Fibroblast of mammary gland (primary cell): Measurements from ENCODE around the gene CYRIA.

Experiments
- DNase-seq: peaks from one replicate; pipeline ENCODE4 v3.0.0-alpha.2; 2010; ENCODE audit warnings: low read depth
- H3K4me3 ChIP-seq: 2 replicates; pipeline ENCODE4 v1.5.1; 2011; ENCODE audit warnings: low read depth, mild to moderate bottlenecking, low read length, moderate library complexity; ENCODE audit not compliant: control insufficient read depth
- CTCF ChIP-seq: conservative IDR thresholded peaks from 2 replicates; pipeline ENCODE4 v1.5.1; 2011; ENCODE audit warnings: low read depth, low read length, inconsistent platforms; ENCODE audit not compliant: control insufficient read depth, insufficient read depth

The CYRIA gene

DNA sequence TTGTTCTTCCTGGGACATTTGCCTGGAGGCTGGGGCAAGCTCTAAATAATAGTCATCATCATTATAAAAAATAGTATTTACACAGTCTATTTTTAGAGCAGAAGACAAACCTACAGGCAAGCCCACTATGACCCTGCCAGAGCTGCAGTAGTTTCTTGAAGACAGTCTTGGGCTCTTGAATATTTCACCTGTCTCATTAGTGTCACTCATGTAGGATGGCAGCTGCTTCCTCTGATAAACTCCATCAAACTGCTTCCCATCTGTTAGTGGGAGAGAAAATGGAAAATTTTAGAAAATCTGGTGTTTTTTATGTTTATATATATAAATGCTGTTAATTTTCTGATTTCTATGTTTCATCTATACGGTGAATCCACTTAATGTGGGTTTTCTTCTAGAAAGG is 8.5 kb upstream of the CYRIA start:
- no peak for TF ChIP-seq CTCF
- DNase-seq, result no peak
- H3K4me3 ChIP-seq, result no peak overlapping the region

GRCh38 chr2:16671760-16672159 is 6.1 kb upstream of the CYRIA start:
- H3K4me3 ChIP-seq, result no peak overlapping the region
- DNase-seq, result no peak
- TF ChIP-seq CTCF, result no peak

- H3K4me3 ChIP-seq, result no peak overlapping the region
- DNase-seq, result no peak
- TF ChIP-seq CTCF, result no peak
Measured at GRCh38 chr2:16669388-16669787, 3.8 kb upstream of the CYRIA start.

GRCh38 chr2:16666449-16666801 is 791 bp upstream of the CYRIA start:
- no peak for TF ChIP-seq CTCF
- peak; percentile 89 for DNase-seq
- H3K4me3 ChIP-seq, result no peak overlapping the region

GRCh38 chr2:16664809-16665747 is 556 bp downstream of the CYRIA start:
- peak overlapping the region; percentile 57 for H3K4me3 ChIP-seq
- TF ChIP-seq CTCF, result no peak
- DNase-seq, result no peak

DNA sequence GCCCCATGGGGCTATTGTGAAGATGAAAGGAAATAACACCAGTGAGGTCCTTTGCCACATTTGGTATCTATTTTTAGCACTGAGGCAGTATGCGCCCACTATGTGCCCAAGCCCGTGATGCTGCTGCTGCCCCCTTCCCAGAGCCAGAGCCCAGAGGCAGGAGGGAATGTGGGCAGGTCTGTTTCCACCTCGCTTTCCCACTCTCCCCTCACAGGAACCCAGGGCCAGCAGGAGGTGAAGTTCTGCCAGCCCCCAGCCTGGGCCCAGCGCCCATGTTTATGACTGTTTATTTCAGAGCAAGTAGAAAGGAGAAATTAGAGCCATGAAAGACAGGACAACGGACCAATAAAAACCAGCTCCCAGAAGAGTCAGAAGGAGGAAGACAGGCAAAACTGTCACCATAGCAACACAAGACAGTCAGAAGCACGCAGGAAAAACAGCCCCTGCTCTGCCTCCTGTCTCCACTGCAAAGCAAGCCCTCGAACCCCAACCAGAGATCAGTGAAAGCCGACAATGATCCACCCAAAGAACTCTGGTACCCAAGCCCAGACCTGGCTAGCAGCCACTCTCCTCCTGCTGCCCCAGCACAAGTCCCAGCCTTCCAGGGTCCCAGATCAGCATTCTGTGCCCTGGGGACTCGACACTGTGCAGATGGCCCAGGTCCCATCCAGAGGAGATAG is 1.4 kb downstream of the CYRIA start:
- TF ChIP-seq CTCF, result no peak
- DNase-seq, result peak; percentile 84
- H3K4me3 ChIP-seq, result peak overlapping the region; percentile 5
